HEK293T (cell line): Measurements from ENCODE around the gene KRT85.

ENCODE experiments used
- FOXM1 ChIP-seq: fragments of 450-650 bp; IDR thresholded peaks from 2 replicates; pipeline ENCODE4 v1.6.1; 2017; ENCODE audit warnings: mild to moderate bottlenecking, borderline replicate concordance
- SUZ12 ChIP-seq: fragments of 450-650 bp; IDR thresholded peaks from 2 replicates; pipeline ENCODE4 v1.6.1; 2016; ENCODE audit warnings: mild to moderate bottlenecking

DNA sequence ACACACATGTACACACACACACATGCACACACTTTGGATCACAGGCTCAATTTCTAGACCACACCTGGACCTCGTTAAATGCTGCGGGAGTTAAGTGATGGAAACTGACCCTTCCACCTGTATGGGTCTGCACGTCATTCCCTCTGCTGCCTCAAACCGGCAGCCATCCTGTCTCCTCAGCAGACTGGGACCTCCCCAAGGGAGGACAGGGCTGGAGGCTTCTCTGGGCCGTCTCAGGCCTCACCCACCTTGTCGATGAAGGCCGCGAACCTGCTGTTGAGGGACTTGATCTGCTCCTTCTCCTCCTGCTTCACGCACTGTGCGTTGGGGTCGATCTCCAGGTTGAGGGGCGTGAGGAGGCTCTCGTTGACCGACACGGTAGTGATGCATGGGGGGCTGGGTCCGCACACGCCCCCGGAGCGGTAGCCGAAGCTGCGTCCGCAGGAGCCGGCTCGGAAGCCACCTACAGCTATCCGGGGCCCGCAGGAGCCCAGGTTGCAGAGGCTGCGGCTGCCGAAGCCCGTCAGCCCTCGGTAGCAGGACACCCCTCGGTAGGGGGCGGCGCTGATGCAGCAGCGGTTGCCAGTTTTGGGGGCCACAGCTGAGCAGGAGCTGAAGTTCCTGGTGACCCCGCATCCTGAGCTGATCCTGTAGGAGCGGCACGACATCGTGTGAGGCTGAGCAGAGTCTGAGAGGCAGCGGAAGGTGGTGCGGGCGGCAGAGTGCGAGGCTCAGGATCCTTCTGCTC lies at the start of gene KRT85:
- TF ChIP-seq SUZ12 (no peak), FOXM1 (no peak)
